SU-DHL-6 (cell line): ENCODE measurements around the gene UBASH3B.

ENCODE experiments used
- H2AFZ ChIP-seq: fragments of 200-600 bp; sonication (generic); 2 replicates; pipeline ENCODE4 v1.6.1; 2014; ENCODE audit warnings: low read depth, mild to moderate bottlenecking, moderate library complexity, mixed read lengths, antibody characterized with exemption, low read length; ENCODE audit not compliant: severe bottlenecking
- H3F3A ChIP-seq: fragments of 200-600 bp; shearing (Covaris generic); 2 replicates; pipeline ENCODE4 v1.6.0; 2016; ENCODE audit warnings: antibody characterized with exemption, mild to moderate bottlenecking; ENCODE audit not compliant: insufficient read depth
- H3K27ac ChIP-seq: fragments of 200-600 bp; sonication (generic); 2 replicates; pipeline ENCODE4 v1.5.1; 2016; ENCODE audit warnings: low read depth, mild to moderate bottlenecking, low read length, moderate library complexity, mixed read lengths
- H3K27me3 ChIP-seq: fragments of 200-600 bp; sonication (generic), shearing (Covaris generic); 2 replicates; pipeline ENCODE4 v1.6.0; 2014; ENCODE audit warnings: mild to moderate bottlenecking, low read length
- H3K36me3 ChIP-seq: fragments of 200-600 bp; sonication (generic); 2 replicates; pipeline ENCODE4 v1.6.1; 2014; ENCODE audit warnings: mild to moderate bottlenecking, low read length, mixed read lengths
- H3K4me2 ChIP-seq: fragments of 300-600, 200-600 bp; shearing (Covaris generic), sonication (generic); 2 replicates; pipeline ENCODE4 v1.6.0; 2014; ENCODE audit warnings: low read length, low read depth, mild to moderate bottlenecking; ENCODE audit not compliant: poor library complexity, severe bottlenecking
- H3K4me3 ChIP-seq: fragments of 200-600 bp; sonication (generic); 2 replicates; pipeline ENCODE4 v1.5.1; 2014; ENCODE audit warnings: antibody characterized with exemption, low read length, mild to moderate bottlenecking, mixed read lengths; ENCODE audit not compliant: insufficient read depth, poor library complexity, severe bottlenecking
- H3K79me2 ChIP-seq: fragments of 200-600 bp; sonication (generic); 2 replicates; pipeline ENCODE4 v1.6.1; 2014; ENCODE audit warnings: mild to moderate bottlenecking, low read length, moderate library complexity; ENCODE audit not compliant: insufficient read depth
- H3K9ac ChIP-seq: fragments of 200-600 bp; sonication (generic); 2 replicates; pipeline ENCODE4 v1.7.0; 2014; ENCODE audit warnings: mild to moderate bottlenecking, low read length
- H3K9me2 ChIP-seq: fragments of 200-600 bp; sonication (generic); replicated peaks from 2 replicates; pipeline ENCODE4 v1.6.1; 2014; ENCODE audit warnings: low read length; ENCODE audit not compliant: insufficient read depth
- H3K9me3 ChIP-seq: fragments of 200-600 bp; sonication (generic); 2 replicates; pipeline ENCODE4 v1.6.1; 2014; ENCODE audit warnings: low read length, mixed read lengths; ENCODE audit not compliant: insufficient read depth
- H4K20me1 ChIP-seq: fragments of 200-600 bp; sonication (generic); 2 replicates; pipeline ENCODE4 v1.6.1; 2014; ENCODE audit warnings: low read depth, mild to moderate bottlenecking, antibody characterized with exemption, low read length, moderate library complexity, mixed read lengths
- CTCF ChIP-seq: fragments of 200-600 bp; sonication (generic); IDR thresholded peaks from one replicate; pipeline ENCODE4 v1.5.1; 2017; ENCODE audit warnings: antibody characterized with exemption, mild to moderate bottlenecking, low read length, moderate library complexity; ENCODE audit not compliant: insufficient read depth, poor library complexity, severe bottlenecking
- EZH2phosphoT487 ChIP-seq: fragments of 200-600 bp; sonication (generic), shearing (Covaris generic); conservative IDR thresholded peaks from 2 replicates; pipeline ENCODE4 v1.6.1; 2018; ENCODE audit warnings: mild to moderate bottlenecking, antibody characterized with exemption, low read length, moderate library complexity, mixed read lengths

The UBASH3B gene

DNA sequence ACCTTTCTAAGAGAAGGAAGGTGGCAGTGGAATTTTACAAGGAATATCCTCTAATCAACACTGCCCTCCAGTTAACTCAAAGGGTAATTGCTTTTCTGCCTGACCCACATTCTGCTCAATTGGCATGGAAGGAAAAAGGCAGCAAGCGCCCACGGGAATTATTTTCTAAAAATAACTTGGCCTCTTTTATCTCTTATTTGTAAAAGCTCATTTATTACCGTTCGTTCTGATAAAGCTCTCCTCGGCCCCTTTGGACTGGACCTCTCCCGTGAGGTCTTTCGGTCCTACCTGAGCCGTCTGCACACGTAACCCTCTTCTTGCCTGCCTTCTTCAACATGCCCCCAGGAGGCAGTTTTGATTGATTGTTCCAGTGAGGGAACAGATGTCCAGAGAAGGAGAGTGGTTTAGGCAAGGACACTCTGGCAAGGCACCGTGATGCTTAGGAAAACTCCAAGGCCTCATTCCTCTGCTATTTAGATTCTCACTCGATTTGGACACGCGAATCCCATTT is 129.6 kb downstream of the UBASH3B start:
- Histone ChIP-seq H3K27ac (no peak overlapping the region), H3K27me3 (no peaks in the 10 kb centered on the region), H3K36me3 (no peaks in the 10 kb centered on the region), H2AFZ (no peak overlapping the region), H3K79me2 (no peaks in the 10 kb centered on the region), H3K9me2 (no peaks in the 10 kb centered on the region), H3K9me3 (no peaks in the 10 kb centered on the region), H3K4me2 (no peak overlapping the region), H3F3A (no peaks in the 10 kb centered on the region), H4K20me1 (no peaks in the 10 kb centered on the region), H3K9ac (no peak overlapping the region), H3K4me3 (no peak overlapping the region)
- no peak for TF ChIP-seq EZH2phosphoT487

DNA sequence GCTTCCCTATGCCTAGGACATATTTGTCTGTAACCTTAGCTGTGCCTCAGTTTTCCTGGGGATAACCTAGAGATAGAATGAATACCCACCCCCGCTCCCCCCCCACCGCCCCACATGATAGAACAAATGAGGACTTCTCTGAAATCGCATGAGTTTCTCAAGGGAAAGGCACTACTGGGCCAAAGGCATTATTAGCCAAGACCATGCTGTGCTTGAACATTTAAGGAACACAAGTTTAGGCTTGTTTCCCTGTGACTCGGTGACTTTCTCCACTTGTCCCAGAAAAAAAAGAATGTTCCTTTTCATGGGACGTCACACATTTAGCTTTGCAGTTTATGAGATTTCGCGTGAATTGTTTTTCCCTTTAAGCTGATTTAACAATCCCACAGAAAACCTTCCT is 131.4 kb downstream of the UBASH3B start:
- no peaks in the 10 kb centered on the region for H3K36me3 ChIP-seq

GRCh38 chr11:122788781-122789535 is 133.4 kb downstream of the UBASH3B start:
- no peaks in the 10 kb centered on the region for H3F3A ChIP-seq
- no peak overlapping the region for H3K4me3 ChIP-seq
- no peak overlapping the region for H3K9ac ChIP-seq
- no peaks in the 10 kb centered on the region for H3K9me3 ChIP-seq
- TF ChIP-seq CTCF, result no peak
- TF ChIP-seq EZH2phosphoT487, result no peak
- no peaks in the 10 kb centered on the region for H3K27me3 ChIP-seq
- no peaks in the 10 kb centered on the region for H3K79me2 ChIP-seq
- H3K4me2 ChIP-seq, result no peak overlapping the region
- H3K9me2 ChIP-seq, result no peaks in the 10 kb centered on the region
- H3K27ac ChIP-seq, result no peak overlapping the region
- no peaks in the 10 kb centered on the region for H3K36me3 ChIP-seq
- H2AFZ ChIP-seq, result no peak overlapping the region
- H4K20me1 ChIP-seq, result no peaks in the 10 kb centered on the region

More for the DNA sequence above, 131.4 kb downstream of the UBASH3B start:
- Histone ChIP-seq H2AFZ (no peak overlapping the region), H3K9ac (no peak overlapping the region), H3K4me2 (no peak overlapping the region), H4K20me1 (no peaks in the 10 kb centered on the region), H3K27me3 (no peaks in the 10 kb centered on the region), H3K9me2 (no peaks in the 10 kb centered on the region), H3K9me3 (no peaks in the 10 kb centered on the region), H3K27ac (no peak overlapping the region), H3K4me3 (no peak overlapping the region), H3K79me2 (no peaks in the 10 kb centered on the region), H3F3A (no peaks in the 10 kb centered on the region)
- TF ChIP-seq EZH2phosphoT487 (no peak), CTCF (no peak)

DNA sequence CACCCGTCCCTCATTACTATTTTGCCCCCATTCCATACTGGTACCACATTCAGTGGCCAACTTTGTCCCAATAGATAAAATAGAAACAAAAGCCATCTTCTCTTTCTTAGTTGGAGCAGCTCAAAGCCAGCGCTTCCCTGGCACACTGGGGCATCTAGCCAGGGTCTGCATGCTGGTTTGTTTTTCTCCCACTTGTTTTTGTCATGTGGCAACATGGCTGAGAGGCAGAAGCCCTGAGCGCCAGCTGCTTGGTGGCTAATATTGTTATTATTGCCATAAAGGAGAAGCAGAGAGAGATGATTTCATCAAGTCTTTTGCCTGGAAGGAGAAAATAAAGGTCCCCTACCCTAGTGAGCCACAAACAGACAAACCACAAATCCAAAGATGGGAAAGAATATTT is 134.4 kb downstream of the UBASH3B start:
- no peaks in the 10 kb centered on the region for H3K36me3 ChIP-seq
- TF ChIP-seq CTCF (no peak), EZH2phosphoT487 (no peak)
- H3K9me2 ChIP-seq, result no peaks in the 10 kb centered on the region
- H3K27me3 ChIP-seq, result no peaks in the 10 kb centered on the region
- no peak overlapping the region for H3K4me2 ChIP-seq
- no peaks in the 10 kb centered on the region for H3K9me3 ChIP-seq
- no peak overlapping the region for H3K9ac ChIP-seq
- no peaks in the 10 kb centered on the region for H3F3A ChIP-seq
- no peak overlapping the region for H3K4me3 ChIP-seq
- H3K27ac ChIP-seq, result no peak overlapping the region
- no peak overlapping the region for H2AFZ ChIP-seq
- H3K79me2 ChIP-seq, result no peaks in the 10 kb centered on the region
- H4K20me1 ChIP-seq, result no peaks in the 10 kb centered on the region
